Astrocyte (in vitro differentiated cells and primary cell): ENCODE data around the gene HMGCLL1. TPM values are rescaled to one million over a fixed set of nuclear protein-coding genes. Genes with fewer than 3 reads are reported as not detected.

ENCODE experiments used
- DNase-seq: peaks from one replicate; pipeline ENCODE4 v3.0.0-alpha.2; 2010; ENCODE audit warnings: low read depth
- FAIRE-seq: peaks from 2 replicates; lab custom pipeline; 2011; peaks lifted over from hg19 to GRCh38; lab: Jason Lieb, UNC
- H2AFZ ChIP-seq: 2 replicates; pipeline ENCODE4 v1.6.0; 2012; ENCODE audit warnings: low read depth, low read length, inconsistent platforms
- H3K27ac ChIP-seq: 2 replicates; pipeline ENCODE4 v1.5.1; 2011; ENCODE audit warnings: low read depth, low read length, inconsistent platforms
- H3K27me3 ChIP-seq: 2 replicates; pipeline ENCODE4 v1.6.0; 2011; ENCODE audit warnings: low read length, inconsistent platforms; ENCODE audit not compliant: insufficient read depth
- H3K36me3 ChIP-seq: 2 replicates; pipeline ENCODE4 v1.5.1; 2011; ENCODE audit warnings: low read length, inconsistent platforms; ENCODE audit not compliant: insufficient read depth
- H3K4me1 ChIP-seq: 2 replicates; pipeline ENCODE4 v1.5.1; 2011; ENCODE audit warnings: low read length, inconsistent platforms; ENCODE audit not compliant: insufficient read depth
- H3K4me2 ChIP-seq: 2 replicates; pipeline ENCODE4 v1.6.0; 2012; ENCODE audit warnings: low read length, inconsistent platforms
- H3K4me3 ChIP-seq: 2 replicates; pipeline ENCODE4 v1.5.1; 2011; ENCODE audit warnings: low read depth, mild to moderate bottlenecking, low read length, inconsistent platforms; ENCODE audit not compliant: insufficient read depth
- H3K79me2 ChIP-seq: 2 replicates; pipeline ENCODE4 v1.6.0; 2012; ENCODE audit warnings: mild to moderate bottlenecking, low read length, inconsistent platforms; ENCODE audit not compliant: insufficient read depth
- H3K9ac ChIP-seq: 2 replicates; pipeline ENCODE4 v1.6.0; 2012; ENCODE audit warnings: mild to moderate bottlenecking, low read length, inconsistent platforms
- H3K9me3 ChIP-seq: 2 replicates; pipeline ENCODE4 v1.5.1; 2012; ENCODE audit warnings: low read depth, mild to moderate bottlenecking, low read length, inconsistent platforms; ENCODE audit not compliant: insufficient read depth
- H4K20me1 ChIP-seq: 2 replicates; pipeline ENCODE4 v1.6.0; 2012; ENCODE audit warnings: low read length, inconsistent platforms; ENCODE audit not compliant: insufficient read depth
- H3K27ac Mint-ChIP-seq: one replicate; pipeline ENCODE4 v1.8.0; 2021; ENCODE audit warnings: mild to moderate bottlenecking, mixed read lengths; ENCODE audit not compliant: unreplicated experiment
- H3K27me3 Mint-ChIP-seq: one replicate; pipeline ENCODE4 v1.8.0; 2021; ENCODE audit warnings: low read depth, mixed read lengths; ENCODE audit not compliant: unreplicated experiment
- H3K36me3 Mint-ChIP-seq: one replicate; pipeline ENCODE4 v1.8.0; 2021; ENCODE audit warnings: low read depth, mixed read lengths; ENCODE audit not compliant: unreplicated experiment
- H3K4me1 Mint-ChIP-seq: one replicate; pipeline ENCODE4 v1.8.0; 2021; ENCODE audit warnings: low read depth, mixed read lengths; ENCODE audit not compliant: unreplicated experiment
- H3K4me3 Mint-ChIP-seq: one replicate; pipeline ENCODE4 v1.8.0; 2021; ENCODE audit warnings: mild to moderate bottlenecking, moderate library complexity, mixed read lengths; ENCODE audit not compliant: unreplicated experiment
- H3K9me3 Mint-ChIP-seq: one replicate; pipeline ENCODE4 v1.8.0; 2021; ENCODE audit warnings: mild to moderate bottlenecking, mixed read lengths; ENCODE audit not compliant: unreplicated experiment
- EZH2 ChIP-seq: IDR thresholded peaks from 2 replicates; pipeline ENCODE4 v1.6.1; 2012; ENCODE audit warnings: mild to moderate bottlenecking, low read length, inconsistent platforms; ENCODE audit not compliant: insufficient read depth
- total RNA-seq: library from RNA; stranded (reverse); gene quantifications from 2 replicates; pipeline ENCODE4 v1.2.1, GENCODE V29; 2021
- TF ChIP-seq, protein P1 (sequence below): IDR thresholded peaks from 2 replicates; pipeline ENCODE4 v1.5.1; 2011; ENCODE audit warnings: low read depth, mild to moderate bottlenecking, inconsistent platforms, low read length, moderate library complexity; ENCODE audit not compliant: insufficient read depth

The HMGCLL1 gene
- total RNA-seq, 1 donor from 2014 or later = 0.30 TPM

DNA sequence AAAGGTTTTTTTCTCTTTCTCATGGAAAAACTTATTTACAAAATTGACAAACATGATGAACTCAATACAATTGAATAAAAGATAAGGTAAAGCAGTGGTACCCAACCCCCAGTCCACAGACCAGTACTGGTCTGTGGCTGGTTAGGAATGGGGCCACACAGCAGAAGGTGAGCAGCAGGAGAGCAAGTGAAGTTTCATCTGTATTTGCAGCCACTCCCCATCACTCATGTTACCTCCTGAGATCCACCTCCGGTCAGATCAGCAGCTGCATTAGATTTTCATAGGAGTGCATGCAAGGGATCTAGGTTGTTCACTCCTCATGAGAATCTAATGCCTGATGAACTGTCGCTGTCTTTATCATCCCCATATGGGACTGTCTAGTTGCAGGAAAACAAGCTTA lies 47.5 kb downstream of the HMGCLL1 start:
- H3K4me1 Mint-ChIP-seq = no peaks in the 10 kb centered on the region
- no peak for DNase-seq
- H3K27me3 Mint-ChIP-seq = no peaks in the 10 kb centered on the region
- H3K4me3 Mint-ChIP-seq = no peak overlapping the region
- FAIRE-seq = no peak
- H4K20me1 ChIP-seq = no peaks in the 10 kb centered on the region
- no peaks in the 10 kb centered on the region for H3K27me3 ChIP-seq
- no peak overlapping the region for H3K27ac Mint-ChIP-seq
- H3K27ac ChIP-seq = no peak overlapping the region
- H3K4me2 ChIP-seq = no peak overlapping the region
- TF ChIP-seq EZH2 = no peak
- TF ChIP-seq, protein P1, sequence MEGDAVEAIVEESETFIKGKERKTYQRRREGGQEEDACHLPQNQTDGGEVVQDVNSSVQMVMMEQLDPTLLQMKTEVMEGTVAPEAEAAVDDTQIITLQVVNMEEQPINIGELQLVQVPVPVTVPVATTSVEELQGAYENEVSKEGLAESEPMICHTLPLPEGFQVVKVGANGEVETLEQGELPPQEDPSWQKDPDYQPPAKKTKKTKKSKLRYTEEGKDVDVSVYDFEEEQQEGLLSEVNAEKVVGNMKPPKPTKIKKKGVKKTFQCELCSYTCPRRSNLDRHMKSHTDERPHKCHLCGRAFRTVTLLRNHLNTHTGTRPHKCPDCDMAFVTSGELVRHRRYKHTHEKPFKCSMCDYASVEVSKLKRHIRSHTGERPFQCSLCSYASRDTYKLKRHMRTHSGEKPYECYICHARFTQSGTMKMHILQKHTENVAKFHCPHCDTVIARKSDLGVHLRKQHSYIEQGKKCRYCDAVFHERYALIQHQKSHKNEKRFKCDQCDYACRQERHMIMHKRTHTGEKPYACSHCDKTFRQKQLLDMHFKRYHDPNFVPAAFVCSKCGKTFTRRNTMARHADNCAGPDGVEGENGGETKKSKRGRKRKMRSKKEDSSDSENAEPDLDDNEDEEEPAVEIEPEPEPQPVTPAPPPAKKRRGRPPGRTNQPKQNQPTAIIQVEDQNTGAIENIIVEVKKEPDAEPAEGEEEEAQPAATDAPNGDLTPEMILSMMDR = no peak
- no peaks in the 10 kb centered on the region for H3K9me3 Mint-ChIP-seq
- no peaks in the 10 kb centered on the region for H3K79me2 ChIP-seq
- H3K36me3 Mint-ChIP-seq = no peaks in the 10 kb centered on the region
- no peaks in the 10 kb centered on the region for H3K4me1 ChIP-seq
- no peak overlapping the region for H3K4me3 ChIP-seq
- no peak overlapping the region for H3K9ac ChIP-seq
- no peaks in the 10 kb centered on the region for H3K36me3 ChIP-seq
- H3K9me3 ChIP-seq = no peaks in the 10 kb centered on the region
- no peak overlapping the region for H2AFZ ChIP-seq

DNA sequence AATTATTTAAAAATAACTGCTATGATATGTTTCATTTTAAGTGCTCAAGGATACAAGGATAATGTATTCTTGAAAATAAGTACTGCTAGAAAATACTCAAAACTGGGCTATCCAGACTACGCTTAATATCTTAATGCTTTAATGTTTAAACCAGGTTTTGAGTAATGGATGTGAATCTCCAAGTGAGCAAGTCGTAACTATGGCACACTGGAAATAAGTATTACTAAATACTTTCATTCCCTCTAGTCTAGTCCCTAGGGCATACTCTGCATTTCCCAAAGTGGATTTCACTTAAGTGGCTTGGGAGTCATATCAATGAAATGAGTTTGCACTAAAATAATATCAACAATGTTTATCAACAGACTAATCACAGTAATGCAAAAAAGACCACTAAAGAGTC lies 48.1 kb downstream of the HMGCLL1 start:
- no peak for DNase-seq
- Histone ChIP-seq H3K9me3 (no peaks in the 10 kb centered on the region), H3K36me3 (no peaks in the 10 kb centered on the region), H2AFZ (no peak overlapping the region), H3K9ac (no peak overlapping the region), H4K20me1 (no peaks in the 10 kb centered on the region), H3K4me1 (no peaks in the 10 kb centered on the region), H3K4me2 (no peak overlapping the region), H3K4me3 (no peak overlapping the region), H3K27me3 (no peaks in the 10 kb centered on the region), H3K79me2 (no peaks in the 10 kb centered on the region), H3K27ac (no peak overlapping the region)
- Mint-ChIP-seq H3K27me3 (no peaks in the 10 kb centered on the region), H3K27ac (no peak overlapping the region), H3K36me3 (no peaks in the 10 kb centered on the region), H3K4me3 (no peak overlapping the region), H3K4me1 (no peaks in the 10 kb centered on the region), H3K9me3 (no peaks in the 10 kb centered on the region)
- no peak for FAIRE-seq
- no peak for TF ChIP-seq EZH2
- TF ChIP-seq, protein P1 = no peak

DNA sequence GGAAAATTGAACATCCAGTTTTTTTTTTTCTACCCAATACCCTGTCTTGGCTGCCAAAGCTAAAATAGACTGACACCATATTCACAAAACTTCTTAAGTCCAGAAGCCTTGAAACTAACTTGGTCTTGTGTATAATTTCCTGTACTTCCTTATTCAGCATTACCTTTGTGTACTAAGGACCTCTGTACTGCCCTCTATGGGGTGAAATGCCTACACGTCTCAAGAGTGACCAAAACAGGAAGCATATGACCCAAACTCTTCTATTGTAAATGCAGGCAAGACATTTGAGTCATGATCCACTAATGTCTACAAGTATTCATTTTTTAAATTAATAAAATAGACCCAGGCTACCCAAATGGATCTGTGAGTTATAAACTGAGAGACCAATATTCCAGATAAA lies 50.4 kb downstream of the HMGCLL1 start:
- peak; percentile 10 for DNase-seq

More for the DNA sequence above, 50.4 kb downstream of the HMGCLL1 start:
- Mint-ChIP-seq H3K27me3 (no peaks in the 10 kb centered on the region), H3K4me3 (no peak overlapping the region), H3K4me1 (no peaks in the 10 kb centered on the region), H3K36me3 (no peaks in the 10 kb centered on the region), H3K9me3 (no peaks in the 10 kb centered on the region), H3K27ac (no peak overlapping the region)
- Histone ChIP-seq H3K4me3 (no peak overlapping the region), H4K20me1 (no peaks in the 10 kb centered on the region), H3K4me1 (no peaks in the 10 kb centered on the region), H3K27me3 (no peaks in the 10 kb centered on the region), H3K9ac (no peak overlapping the region), H3K79me2 (no peaks in the 10 kb centered on the region), H3K4me2 (no peak overlapping the region), H3K27ac (no peak overlapping the region), H2AFZ (no peak overlapping the region), H3K9me3 (no peaks in the 10 kb centered on the region), H3K36me3 (no peaks in the 10 kb centered on the region)
- no peak for FAIRE-seq
- TF ChIP-seq EZH2 = no peak
- TF ChIP-seq, protein P1 = peak; percentile 25
